Transverse colon (tissue), 4 donors: ENCODE results near the gene LSAMP. TPM values are rescaled to one million over a fixed set of nuclear protein-coding genes. Genes with fewer than 3 reads are reported as not detected.

Experiments
- DNase-seq: peaks from one replicate; pipeline ENCODE4 v3.0.0-alpha.2; 2019
- H3K27ac ChIP-seq, 4 donors: fragments of 200-600 bp; sonication (generic); 2 replicates each; pipeline ENCODE4 v1.5.1; 2016 to 2018; ENCODE audit warnings: inconsistent platforms in 4 of 4
- H3K27me3 ChIP-seq: fragments of 200-600 bp; sonication (generic); 2 replicates; pipeline ENCODE4 v1.5.1; 2017; ENCODE audit warnings: inconsistent platforms
- H3K36me3 ChIP-seq, 4 donors: fragments of 200-600 bp; sonication (generic); 2 replicates each; pipeline ENCODE4 v1.5.1; 2017 to 2019; ENCODE audit warnings: inconsistent platforms in 4 of 4
- H3K4me1 ChIP-seq, 4 donors: fragments of 200-600 bp; sonication (generic); 2 replicates each; pipeline ENCODE4 v1.5.1; 2017 to 2020; ENCODE audit warnings: inconsistent platforms in 4 of 4
- H3K4me3 ChIP-seq, 4 donors: fragments of 200-600 bp; sonication (generic); 1 replicate in 1 of 4; 2 replicates in 3 of 4; pipeline versions ENCODE4 v1.5.1 to v1.6.1; 2017 to 2019; ENCODE audit warnings: inconsistent platforms in 4 of 4
- H3K9me3 ChIP-seq, 2 donors: fragments of 200-600 bp; sonication (generic); 2 replicates each; pipeline ENCODE4 v1.5.1; 2017 to 2019; ENCODE audit warnings: inconsistent platforms in 2 of 2
- EP300 ChIP-seq: sonication (generic); formaldehyde crosslinking; IDR thresholded peaks from one replicate; pipeline ENCODE4 v1.6.1; 2017; ENCODE audit warnings: antibody characterized with exemption, low read depth
- POLR2A ChIP-seq: fragments of 450-650 bp; IDR thresholded peaks from one replicate; pipeline ENCODE4 v1.6.1; 2016; ENCODE audit warnings: antibody characterized with exemption, mild to moderate bottlenecking, moderate library complexity
- POLR2AphosphoS5 ChIP-seq, 3 donors: sonication (generic); formaldehyde crosslinking; IDR thresholded peaks; one replicate each; pipeline ENCODE4 v1.6.1; 2016; ENCODE audit warnings: antibody characterized with exemption in 3 of 3
- WGBS, 2 donors: methylation state at CpG; one replicate each; pipeline ENCODE4 v1.1.5; 2018; ENCODE audit warnings: low coverage in 1 of 2; 5-methylcytosine and 5-hydroxymethylcytosine counted together
- in situ Hi-C, 4 donors: fragments of 200-750 bp; cut with MboI; loops; one replicate each; pipeline versions ENCODE4 v1.15.0 to v1.15.1; 2017; ENCODE audit warnings: low sequenced_read_pairs in 3 of 4, low pct_ligation_motif_present in 1 of 4, low pct_unique_long_range_greater_than_20kb in 1 of 4
- intact Hi-C: fragments of 100-400 bp; cut with DNase I; formaldehyde crosslinking; loops from one replicate; pipeline ENCODE4 v1.15.1; 2023; ENCODE audit warnings: low total_unique reads
- total RNA-seq, 4 donors: library from RNA; depleted of rRNA; stranded (reverse); fragments of >200 nt; gene quantifications; one replicate each; pipeline ENCODE4 v1.1.0, GENCODE V29; 2016
- TF ChIP-seq, protein P1 (sequence below), 5 experiments: fragments of 200-600 bp in 3 of 5; fragments of 450-650 bp in 2 of 5; sonication (generic) in 3 of 5; IDR thresholded peaks; 1 replicate in 2 of 5; 2 replicates in 3 of 5; pipeline ENCODE4 v1.5.1; 2016 to 2017; ENCODE audit warnings: antibody characterized with exemption in 5 of 5, inconsistent platforms in 3 of 5, mild to moderate bottlenecking in 2 of 5, moderate library complexity in 1 of 5

The LSAMP gene
- total RNA-seq, 4 donors from 2014 or later: 3.4 to 8.2 (median 5.4) TPM

DNA sequence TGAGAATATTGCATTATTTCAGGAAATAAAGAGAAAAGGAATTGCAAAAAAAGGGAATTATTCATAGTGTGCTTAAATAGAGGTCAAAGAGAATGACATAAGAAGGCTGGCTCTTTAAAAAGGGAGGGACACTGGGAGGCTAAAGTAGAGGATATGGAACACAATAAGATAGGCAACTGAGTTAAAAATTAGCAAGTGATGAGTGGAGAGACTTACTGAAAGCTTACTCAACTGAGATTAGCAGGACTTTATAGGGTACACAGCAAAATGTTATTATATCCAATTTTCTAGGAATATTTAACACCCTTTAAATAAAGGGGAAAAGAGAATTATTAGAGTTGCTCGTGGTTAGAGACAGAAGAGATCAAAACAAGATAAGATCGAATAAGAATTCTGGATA lies 375.2 kb downstream of the LSAMP start:
- H3K4me3 ChIP-seq: no peak overlapping the region
- H3K27ac ChIP-seq: no peak overlapping the region
- TF ChIP-seq EP300 (no peak), POLR2A (no peak), POLR2AphosphoS5 (IDR thresholded peaks at IDR 0.05) (no peak)
- TF ChIP-seq, protein P1, sequence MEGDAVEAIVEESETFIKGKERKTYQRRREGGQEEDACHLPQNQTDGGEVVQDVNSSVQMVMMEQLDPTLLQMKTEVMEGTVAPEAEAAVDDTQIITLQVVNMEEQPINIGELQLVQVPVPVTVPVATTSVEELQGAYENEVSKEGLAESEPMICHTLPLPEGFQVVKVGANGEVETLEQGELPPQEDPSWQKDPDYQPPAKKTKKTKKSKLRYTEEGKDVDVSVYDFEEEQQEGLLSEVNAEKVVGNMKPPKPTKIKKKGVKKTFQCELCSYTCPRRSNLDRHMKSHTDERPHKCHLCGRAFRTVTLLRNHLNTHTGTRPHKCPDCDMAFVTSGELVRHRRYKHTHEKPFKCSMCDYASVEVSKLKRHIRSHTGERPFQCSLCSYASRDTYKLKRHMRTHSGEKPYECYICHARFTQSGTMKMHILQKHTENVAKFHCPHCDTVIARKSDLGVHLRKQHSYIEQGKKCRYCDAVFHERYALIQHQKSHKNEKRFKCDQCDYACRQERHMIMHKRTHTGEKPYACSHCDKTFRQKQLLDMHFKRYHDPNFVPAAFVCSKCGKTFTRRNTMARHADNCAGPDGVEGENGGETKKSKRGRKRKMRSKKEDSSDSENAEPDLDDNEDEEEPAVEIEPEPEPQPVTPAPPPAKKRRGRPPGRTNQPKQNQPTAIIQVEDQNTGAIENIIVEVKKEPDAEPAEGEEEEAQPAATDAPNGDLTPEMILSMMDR (IDR thresholded peaks at IDR 0.05): no peak
- intact Hi-C loops: no loop called here
- in situ Hi-C loops: no loop called here
- H3K9me3 ChIP-seq: no peaks in the 10 kb centered on the region
- no peaks in the 10 kb centered on the region for H3K4me1 ChIP-seq
- H3K36me3 ChIP-seq: no peaks in the 10 kb centered on the region
- no peak for DNase-seq
- H3K27me3 ChIP-seq: no peaks in the 10 kb centered on the region
- WGBS, 2 donors: 48 to 57% methylated on average over 2 of the region's 2 CpGs

DNA sequence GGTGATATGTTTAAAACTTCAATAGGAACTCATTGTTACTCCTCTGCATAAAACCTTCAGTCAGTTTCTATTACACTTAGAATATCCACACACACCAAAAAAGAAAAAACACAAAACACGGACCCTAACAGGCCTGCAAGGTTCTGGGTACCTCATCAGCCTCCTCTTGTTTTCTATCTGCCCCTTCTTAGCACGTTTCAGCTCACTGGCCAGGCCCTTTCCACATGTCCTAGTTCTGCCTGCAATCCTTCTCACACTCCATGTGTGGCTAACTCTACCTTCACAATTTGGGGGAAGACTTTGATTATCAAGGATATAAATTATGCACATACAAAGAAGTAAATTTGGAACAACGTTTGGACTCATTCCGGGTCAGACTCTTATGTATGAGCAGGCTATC lies 376.3 kb downstream of the LSAMP start:
- intact Hi-C loops: no loop called here
- TF ChIP-seq POLR2AphosphoS5 (IDR thresholded peaks at IDR 0.05) (no peak), EP300 (no peak)
- TF ChIP-seq, protein P1 (IDR thresholded peaks at IDR 0.05): no peak
- Histone ChIP-seq H3K36me3 (no peaks in the 10 kb centered on the region), H3K27me3 (no peaks in the 10 kb centered on the region), H3K9me3 (no peaks in the 10 kb centered on the region), H3K4me1 (no peaks in the 10 kb centered on the region), H3K4me3 (no peak overlapping the region), H3K27ac (no peak overlapping the region)
- 51 to 59% methylated on average over 4 of the region's 4 CpGs for WGBS, 2 donors
- no peak for DNase-seq
- in situ Hi-C loops: no loop called here

- Histone ChIP-seq H3K27me3 (no peaks in the 10 kb centered on the region), H3K36me3 (no peaks in the 10 kb centered on the region), H3K27ac (no peak overlapping the region), H3K9me3 (no peaks in the 10 kb centered on the region), H3K4me3 (no peak overlapping the region), H3K4me1 (no peaks in the 10 kb centered on the region)
- TF ChIP-seq POLR2AphosphoS5 (IDR thresholded peaks at IDR 0.05) (no peak), POLR2A (no peak), EP300 (no peak)
- 50 to 77% methylated on average over 2 to 4 of the region's 4 CpGs for WGBS, 2 donors
- intact Hi-C loops: no loop called here
- in situ Hi-C loops: no loop called here
- DNase-seq: no peak
Measured at GRCh38 chr3:116067326-116067725, 378.0 kb downstream of the LSAMP start.

- in situ Hi-C loops: no loop called here
- no peak for DNase-seq
- TF ChIP-seq POLR2A: no peak
- H3K27me3 ChIP-seq: no peaks in the 10 kb centered on the region
- no peaks in the 10 kb centered on the region for H3K4me1 ChIP-seq
- 29 to 50% methylated on average over 1 of the region's 1 CpG for WGBS, 2 donors
- no peak overlapping the region for H3K4me3 ChIP-seq
- intact Hi-C loops: no loop called here
- H3K27ac ChIP-seq: no peak overlapping the region
- H3K36me3 ChIP-seq: no peaks in the 10 kb centered on the region
- no peaks in the 10 kb centered on the region for H3K9me3 ChIP-seq
Measured at GRCh38 chr3:116065501-116065900, 379.8 kb downstream of the LSAMP start.

DNA sequence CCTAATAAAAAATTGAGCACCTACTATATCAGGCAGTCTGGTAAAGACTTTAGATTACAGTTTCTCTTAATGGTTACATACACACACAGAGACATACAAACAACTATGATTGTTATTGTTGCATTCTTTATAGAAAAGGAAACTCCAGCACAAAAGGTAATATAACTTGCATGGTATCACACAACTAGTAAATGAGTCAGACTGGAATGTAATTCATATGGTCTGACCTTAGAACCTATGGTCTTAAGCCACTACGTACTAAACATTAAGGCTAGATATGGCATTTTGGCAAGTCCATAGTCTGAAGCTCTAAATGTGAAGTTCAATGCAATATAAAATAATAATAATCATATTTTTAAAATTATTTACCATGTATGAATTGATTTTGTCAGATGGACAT lies 380.6 kb downstream of the LSAMP start:
- WGBS, 2 donors: 66 to 83% methylated on average over 1 of the region's 1 CpG
- in situ Hi-C loops: no loop called here
- H3K27ac ChIP-seq: no peak overlapping the region

More for the DNA sequence above, 380.6 kb downstream of the LSAMP start:
- no peaks in the 10 kb centered on the region for H3K36me3 ChIP-seq
- no peaks in the 10 kb centered on the region for H3K9me3 ChIP-seq
- DNase-seq: no peak
- intact Hi-C loops: no loop called here
- TF ChIP-seq POLR2AphosphoS5 (IDR thresholded peaks at IDR 0.05) (no peak), POLR2A (no peak), EP300 (no peak)
- TF ChIP-seq, protein P1 (IDR thresholded peaks at IDR 0.05): no peak
- H3K27me3 ChIP-seq: no peaks in the 10 kb centered on the region
- no peak overlapping the region for H3K4me3 ChIP-seq
- H3K4me1 ChIP-seq: no peaks in the 10 kb centered on the region
